NCI-H526 (cell line): ENCODE results near the gene PACS2.
"Not testable (repeated sequence)": the region's sequence is repeated elsewhere in the genome, so short reads cannot be mapped to it uniquely, and the experiment has no call there.

ENCODE experiments used
- DNase-seq, 2 experiments: peaks; one replicate each; lab custom pipeline; 2025; lab: John Stamatoyannopoulos, UW

The PACS2 gene

DNA sequence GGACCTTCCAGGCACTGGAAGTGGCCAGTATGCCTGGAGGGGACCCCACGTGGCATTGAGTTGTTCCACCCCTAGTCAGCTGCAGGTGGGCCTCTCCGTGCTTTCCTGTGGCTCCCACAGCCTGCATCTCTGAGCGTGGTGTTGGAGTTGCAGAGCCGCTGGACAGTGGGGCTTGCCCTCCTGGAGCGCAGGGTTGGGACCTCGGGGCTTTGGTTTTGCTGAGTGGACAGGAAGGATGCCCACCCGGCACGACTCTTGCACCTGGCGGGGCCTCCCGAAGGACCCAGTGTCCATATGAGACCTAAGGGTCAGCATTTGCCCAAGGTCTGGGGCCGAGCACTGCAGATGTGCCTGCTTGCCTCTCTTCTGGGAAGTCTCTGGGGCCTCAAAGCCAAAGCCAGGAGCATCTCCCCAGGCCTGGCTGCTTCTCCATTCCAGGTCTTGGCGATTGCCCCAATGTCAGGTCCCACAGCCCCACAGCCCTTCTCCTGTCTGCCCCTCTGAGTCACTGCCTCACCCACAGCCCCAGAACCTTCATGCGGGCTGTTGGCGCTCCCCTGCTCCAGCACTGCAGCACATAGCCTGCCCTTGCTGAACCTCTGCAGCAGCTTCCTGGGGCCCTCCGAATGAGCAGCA, 1.5 kb downstream of the PACS2 start:
- DNase-seq = peak in 1 of 2 experiments; percentile 23

GRCh38 chr14:105316577-105316941, 2.0 kb downstream of the PACS2 start:
- no peak for DNase-seq

- no peak for DNase-seq
Measured at GRCh38 chr14:105316968-105317510, 2.5 kb downstream of the PACS2 start.

DNA sequence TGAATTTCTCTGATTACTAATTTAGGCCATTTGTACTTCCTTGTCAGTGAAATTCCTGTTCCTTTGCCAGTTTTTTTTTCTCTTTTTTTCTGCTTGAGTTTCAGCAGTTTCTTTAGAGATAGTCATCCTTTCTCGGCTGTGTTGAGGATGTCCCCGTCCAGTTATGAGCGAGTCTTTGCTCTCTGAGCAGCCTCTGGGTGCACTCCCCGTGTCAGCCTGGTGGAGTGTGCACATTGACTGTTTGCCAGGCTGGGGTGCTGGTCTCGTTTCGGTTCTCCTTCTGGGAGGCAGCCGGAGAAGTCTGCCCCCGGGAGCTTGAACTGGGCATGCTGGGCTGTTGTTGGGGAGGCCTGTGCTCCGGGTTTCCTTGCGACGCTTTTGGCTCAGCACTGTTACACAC, 3.0 kb downstream of the PACS2 start:
- DNase-seq = no peak

- no peak for DNase-seq
Measured at GRCh38 chr14:105322791-105323556, 8.4 kb downstream of the PACS2 start.

GRCh38 chr14:105323663-105324062, 9.1 kb downstream of the PACS2 start:
- no peak for DNase-seq

DNA sequence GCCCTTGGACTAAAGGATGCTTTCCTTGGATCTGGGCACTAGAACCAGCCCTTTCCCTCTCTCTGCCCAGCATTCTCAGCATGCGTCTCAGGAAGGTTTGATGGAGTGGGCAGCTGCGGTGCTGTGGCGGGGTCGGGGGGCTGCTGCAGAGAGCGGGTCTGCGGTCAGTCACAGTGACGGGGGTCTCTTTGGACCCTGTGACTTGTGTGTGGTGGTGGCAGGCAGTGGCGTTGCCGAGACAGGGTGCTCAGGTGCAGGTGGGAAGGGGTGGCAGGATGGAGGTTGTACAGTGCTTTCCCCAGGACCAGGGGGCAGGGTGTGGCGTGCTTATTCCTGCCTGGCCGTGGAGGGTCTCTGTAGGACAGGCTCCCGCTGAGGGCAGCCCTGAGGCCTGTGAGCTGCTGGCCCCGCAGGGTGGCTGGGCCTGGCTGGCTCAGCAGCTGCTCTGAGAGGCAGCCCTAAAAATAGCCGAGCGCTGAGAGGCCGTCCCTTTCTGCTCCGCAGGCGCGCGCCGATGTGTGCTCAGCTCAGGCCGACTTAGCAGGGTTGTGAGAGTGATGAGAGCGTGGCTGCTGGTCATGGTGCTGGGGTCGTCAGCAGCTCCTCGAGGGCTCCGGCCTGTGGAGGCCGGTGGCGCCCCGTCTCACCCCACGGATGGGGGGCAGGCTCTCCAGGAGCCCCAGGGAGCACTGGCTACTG, 9.7 kb downstream of the PACS2 start:
- peak in 1 of 2 experiments; percentile 69 for DNase-seq

DNA sequence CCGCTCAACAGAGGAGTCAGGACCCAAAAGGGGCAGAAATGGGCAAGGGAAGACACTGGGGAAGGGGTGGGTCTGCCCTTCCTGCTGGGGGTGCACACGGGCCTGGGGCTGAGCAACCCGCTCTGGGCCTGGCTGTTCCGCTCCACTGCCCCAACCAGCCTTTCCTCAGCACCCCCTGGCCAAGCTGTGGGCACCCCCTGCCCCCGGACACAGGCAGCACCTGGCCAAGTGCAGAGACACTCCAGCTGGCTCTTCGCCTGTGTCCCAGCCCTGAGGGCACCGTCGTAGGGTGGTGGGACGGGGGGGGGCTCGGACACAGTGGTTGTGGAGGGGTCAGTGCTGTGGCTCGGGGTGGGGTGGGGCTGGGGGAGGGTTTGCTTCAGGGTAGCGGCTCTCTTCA, 10.3 kb downstream of the PACS2 start:
- no peak for DNase-seq

- DNase-seq = no peak
Measured at GRCh38 chr14:105325303-105325702, 10.8 kb downstream of the PACS2 start.

DNA sequence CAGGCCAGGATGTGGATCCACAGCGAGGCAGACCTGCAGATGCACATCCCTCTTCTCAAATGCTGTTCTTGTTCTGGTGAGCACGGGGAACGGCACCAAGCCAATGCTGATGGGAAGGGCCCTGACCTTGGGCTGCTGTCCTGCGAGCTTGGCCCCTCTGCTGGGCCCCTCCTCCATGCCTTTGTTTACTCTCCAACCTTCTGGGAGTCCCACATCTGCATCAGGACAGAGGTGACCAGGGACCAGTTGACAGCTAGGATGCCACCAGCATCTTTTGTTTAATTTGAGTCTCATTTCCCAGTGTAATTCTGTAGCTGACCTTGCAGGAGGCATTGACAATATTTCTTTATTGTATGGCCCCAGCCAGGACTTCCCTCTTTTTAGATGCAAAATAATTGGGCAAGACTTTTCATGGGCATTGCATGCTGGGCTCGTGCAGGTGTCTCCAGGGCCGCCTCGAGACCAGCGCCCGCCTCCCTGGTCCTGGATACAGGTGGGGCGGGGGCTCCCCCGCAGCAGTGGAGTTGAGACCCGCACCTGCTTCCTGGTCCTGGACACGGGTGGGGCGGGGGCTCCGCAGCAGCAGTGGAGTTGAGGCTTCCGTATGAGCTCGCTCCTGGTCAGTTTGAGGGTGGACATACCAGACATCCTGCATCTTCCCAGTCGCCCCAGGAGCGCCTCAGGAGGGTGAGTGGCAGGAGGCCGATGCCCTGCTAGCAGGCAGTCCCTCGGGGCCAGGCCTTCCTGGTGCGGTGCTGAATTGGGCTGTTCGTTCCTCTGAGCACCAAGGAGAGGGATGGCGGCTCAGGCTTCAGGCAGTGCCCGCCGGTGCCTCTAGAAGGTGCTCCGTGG, 11.4 kb downstream of the PACS2 start:
- DNase-seq = peak in 1 of 2 experiments; percentile 52

DNA sequence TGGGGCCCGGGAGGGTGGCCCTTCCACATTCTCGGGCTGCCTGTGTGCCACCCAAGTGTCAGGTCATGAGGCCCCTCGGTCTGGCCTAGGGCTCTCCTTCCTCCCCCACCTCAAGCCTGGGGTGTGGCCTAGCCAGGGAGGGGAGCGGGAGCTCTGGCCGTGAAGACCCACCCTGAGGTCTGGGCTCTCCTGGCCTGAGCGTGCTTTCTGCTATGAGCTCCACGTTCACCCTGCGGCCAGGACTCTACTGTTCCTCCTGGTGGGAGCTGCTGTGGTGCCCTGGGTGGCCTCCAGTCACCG, 12.0 kb downstream of the PACS2 start:
- DNase-seq = no peak

DNA sequence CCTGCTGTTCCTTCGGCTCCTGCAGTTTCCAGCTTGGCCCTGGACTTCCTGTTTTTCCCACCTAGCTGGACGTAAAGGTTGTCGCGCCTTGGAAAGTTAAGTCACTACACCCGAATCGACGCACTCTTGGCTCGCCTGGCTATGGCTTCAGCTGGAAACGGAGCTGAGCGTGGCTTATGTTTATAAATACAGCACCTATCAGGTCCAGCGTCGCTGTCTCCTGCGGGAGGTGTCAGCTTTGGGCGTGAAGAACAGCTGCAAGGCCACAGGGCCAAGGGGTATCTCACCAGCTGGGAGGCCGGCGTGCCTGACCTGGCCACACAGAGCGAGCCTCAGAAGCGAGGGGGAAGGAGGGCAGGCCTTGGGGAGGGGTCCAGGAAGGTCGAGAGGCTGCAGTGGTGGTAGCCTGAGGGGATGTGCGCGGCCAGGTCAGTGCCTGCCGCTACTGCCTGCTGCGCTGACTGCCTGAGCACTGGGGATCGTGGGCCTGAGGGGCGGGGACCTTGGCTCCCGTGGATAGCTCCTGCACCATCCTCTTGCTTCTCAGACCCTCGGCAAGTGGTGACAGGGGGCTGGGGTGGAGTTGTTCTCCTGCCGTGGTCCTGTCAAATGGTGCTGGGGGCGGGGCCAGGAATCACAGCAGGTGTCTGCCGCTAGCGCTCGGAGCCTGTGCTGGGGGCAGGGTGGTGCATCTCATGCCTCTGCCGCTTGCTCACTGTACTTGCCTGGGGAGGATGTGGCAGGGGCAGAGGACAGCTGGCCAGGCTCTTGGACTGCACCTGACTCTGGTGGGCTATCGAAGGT, 12.5 kb downstream of the PACS2 start:
- peak in 1 of 2 experiments; percentile 55 for DNase-seq

GRCh38 chr14:105327695-105328045, 13.1 kb downstream of the PACS2 start:
- not testable (repeated sequence) for DNase-seq

DNA sequence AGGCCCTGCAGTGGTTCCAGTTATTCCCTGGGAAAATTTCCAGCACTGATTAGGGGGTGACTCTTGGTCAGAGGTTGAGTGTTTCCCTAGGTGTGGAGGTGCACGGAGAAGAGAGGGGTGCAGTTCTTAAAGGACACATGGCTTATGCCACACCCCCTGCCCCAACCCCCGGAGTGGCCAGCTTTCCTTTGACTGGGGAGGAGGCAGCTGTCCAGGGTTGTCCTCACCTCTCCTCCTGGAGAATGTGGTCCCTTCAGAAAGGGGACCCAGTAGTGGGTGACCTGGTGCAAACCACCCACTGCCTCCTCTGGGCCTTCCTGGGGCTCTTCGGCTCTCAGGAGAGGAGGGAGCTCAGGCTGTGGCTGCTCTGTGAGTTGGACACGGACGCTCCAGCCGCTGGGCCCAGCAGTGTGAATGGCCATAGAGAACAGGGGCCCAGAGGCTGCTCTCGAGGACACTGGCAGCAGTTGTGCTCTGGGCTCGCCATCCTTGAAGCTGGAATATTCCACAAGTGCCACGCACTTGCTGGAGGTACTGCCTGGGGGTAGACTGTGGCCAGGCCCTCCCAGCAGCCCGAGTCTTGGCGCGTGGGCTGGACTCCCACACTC, 13.6 kb downstream of the PACS2 start:
- no peak for DNase-seq

DNA sequence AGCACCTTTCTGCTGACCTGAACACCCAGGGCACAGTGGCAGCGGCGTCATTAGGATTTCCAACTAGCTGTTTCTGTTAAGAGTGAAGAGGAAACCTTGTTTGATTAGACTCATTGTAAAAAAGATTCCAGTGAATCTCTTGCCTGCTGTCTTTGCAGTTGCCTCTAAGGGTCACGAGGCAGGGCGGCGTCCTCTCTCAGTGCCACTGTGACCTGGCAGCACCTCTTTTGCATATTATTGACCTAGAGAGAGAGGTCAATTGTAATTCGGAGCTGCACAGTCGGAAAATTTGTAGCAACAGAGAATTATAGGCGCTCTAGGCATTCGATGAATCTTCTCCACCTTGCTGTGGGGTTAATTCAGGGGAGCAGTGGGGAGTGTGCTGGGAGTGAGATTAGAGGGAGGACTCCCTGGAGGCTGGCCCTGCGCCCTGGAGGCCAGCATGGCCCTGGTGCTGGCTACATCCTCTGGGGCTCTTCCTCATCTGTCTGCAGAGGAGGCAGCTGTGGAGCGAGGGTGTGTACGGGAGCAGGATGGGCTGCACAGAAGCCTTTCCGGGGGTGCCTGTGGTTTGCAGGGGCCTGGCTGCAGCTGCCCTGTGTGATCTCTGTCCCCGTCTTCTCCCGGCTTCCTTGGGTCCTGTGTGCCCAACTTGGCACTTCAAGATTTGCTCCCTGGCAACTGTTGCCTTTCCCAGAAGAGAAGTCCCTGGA, 14.3 kb downstream of the PACS2 start:
- no peak for DNase-seq

- DNase-seq = no peak
Measured at GRCh38 chr14:105329411-105330150, 15.0 kb downstream of the PACS2 start.

DNA sequence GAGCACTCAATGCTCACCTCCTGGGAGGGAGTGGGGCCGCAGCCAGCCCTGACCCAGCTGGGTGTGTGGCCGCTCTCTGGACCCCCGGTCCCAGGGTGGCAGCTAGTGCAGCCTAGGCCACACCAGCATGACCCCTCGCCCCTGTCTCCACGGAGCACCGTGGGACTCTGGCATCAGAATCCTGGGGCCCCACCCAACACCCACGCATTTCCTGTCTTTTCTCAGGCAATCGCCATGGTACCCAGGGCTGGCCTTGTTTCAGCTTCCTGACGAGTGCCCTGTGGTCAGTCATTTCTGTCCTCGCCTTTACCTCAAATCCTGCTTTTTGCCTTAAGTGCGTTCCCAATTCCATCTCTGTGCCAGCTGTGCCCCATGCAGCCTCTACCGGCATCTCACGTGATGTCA, 15.9 kb downstream of the PACS2 start:
- DNase-seq = no peak

DNA sequence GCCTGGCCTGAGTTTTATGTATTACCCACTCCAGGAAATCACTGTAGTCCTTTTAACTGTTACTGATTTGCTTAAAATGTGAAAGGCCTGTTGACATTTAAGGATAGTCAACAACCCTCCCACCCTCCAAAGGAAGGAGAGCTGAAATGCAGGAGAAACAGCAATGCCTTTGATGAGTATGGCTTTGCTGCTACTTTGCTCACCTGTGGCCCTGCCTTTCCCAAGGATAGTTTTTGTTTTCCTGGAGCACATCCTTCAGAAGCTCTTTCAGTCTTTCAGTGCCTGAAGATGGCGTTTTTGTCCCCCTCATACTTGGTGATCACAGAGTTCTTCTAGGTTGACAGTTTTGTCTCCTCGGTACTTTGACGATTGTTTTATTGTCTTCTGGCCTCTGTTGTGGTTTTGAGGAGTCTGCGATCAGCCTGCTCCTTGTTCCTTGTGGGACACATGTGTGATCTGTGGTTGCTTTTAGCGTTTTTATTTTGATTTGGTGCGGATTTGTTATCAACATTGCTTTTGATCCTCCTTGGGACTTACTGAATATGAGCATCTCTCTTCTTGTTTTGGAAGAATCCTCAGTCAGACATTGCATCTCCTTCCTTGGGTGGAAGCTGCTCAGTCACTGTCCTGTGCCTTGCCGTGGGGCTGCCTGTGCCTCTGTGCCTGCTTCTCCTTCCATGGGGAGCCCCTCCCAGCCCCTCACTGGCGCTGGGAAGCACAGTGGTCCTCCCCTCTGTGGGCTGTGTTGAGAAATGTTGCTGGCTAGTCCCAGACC, 17.2 kb downstream of the PACS2 start:
- peak in 1 of 2 experiments; percentile 37 for DNase-seq
